Measurements from ENCODE around the gene RNF126.
"Not testable (repeated sequence)": the region's sequence is repeated elsewhere in the genome, so short reads cannot be mapped to it uniquely, and the experiment has no call there.

The RNF126 gene

DNA sequence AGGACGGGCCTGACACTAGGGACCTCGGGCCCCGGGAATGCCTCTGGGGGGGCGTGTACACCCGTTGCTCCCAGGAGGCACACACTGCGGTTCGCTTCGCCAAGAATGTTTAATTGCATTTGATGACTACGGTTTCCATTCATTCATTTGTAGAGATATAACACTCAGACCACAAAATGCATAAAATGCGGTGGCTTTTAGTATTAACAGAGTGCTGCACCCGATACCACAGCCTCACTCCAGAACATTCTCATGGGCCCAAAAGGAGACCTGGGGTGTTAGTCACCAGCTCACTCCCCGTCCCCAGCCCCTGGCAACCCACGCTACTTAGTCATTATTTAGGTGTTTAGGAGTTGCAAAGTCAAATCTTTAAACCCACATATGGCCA is 51.5 kb downstream of the RNF126 start:
- DNase-seq (ENCODE audit: low read depth) = peak; percentile 67

DNA sequence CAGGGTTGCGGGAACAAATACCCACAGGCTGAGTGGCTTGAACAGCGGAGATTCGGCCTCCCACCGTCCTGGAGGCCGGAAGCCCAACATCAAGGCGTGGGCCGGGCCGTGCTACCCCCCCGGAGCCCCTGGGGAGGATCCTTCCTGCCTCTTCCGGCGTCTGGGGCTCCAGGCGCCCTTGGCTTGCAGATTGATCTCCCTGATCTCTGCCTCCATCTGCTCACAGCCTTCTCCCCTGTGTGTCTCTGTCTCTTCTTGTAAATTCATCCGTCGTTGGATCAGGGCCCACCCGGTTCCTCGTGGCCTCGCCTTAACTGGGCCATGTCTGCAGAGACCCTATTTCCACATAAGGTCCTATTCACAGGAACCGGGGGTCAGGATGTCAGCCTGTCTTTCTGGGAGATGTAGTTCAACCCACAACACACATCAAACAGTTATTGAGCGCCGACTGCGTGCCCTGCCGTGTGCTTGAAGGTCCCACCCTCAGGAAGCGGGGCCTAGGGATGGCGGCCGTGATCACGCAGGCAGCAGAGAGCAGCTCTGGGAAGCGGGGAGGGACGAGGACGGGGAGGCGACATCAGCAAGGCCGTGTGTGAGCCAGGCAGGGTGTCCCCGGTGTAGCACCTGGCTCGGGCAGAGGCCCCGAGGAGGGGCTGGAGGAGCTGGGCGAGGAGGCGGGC is 52.1 kb downstream of the RNF126 start:
- DNase-seq (ENCODE audit: low read depth) = peak; percentile 33

DNA sequence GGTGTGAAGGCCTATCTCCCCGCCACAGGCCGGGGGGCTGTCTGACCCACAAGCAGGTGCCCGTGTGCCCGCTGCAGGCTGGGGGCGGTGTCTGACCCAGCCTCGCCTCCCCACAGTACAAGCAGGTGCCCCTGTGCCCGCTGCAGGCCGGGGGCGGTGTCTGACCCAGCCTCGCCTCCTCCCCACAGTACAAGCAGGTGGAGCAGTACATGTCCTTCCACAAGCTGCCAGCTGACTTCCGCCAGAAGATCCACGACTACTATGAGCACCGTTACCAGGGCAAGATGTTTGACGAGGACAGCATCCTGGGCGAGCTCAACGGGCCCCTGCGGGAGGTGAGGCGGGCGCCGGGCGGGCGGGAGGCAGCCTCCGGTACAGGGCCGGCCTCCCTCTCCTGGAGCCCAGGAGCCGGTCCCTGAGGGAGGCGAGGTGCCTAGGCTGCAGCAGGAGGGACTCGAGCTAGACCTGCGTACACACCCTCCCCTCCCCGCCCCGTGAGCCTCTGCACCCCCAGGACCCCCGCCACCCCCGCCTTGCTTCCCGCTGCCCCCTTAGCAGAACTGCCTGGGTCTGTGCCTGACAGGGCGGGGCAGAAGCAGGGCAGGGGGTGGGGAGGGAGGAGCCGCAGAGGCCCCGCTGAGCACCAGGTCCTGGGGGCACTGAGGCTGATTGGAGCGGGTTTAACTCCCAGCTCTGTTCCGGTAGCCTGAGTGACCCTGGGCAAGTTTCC is 52.8 kb downstream of the RNF126 start:
- DNase-seq (ENCODE audit: low read depth) = no peak

DNA sequence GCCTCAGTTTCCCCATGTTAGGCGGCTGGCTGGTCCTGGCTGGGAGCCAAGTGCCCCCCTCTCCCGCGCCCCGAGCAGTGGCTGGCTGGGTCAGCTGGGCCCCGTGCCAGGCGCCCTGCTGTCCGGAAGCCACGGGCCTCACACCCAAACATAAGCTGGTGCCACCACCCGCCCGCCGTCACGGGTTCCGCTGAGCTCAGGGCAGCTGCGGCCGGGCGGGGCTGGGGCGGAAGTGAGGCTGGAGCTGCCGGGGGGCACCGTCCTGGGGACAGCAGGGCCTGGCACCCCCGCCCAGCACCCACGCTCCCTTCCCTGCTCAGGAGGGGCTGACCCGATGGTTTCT is 54.0 kb downstream of the RNF126 start:
- no peak for DNase-seq (ENCODE audit: low read depth)

DNA sequence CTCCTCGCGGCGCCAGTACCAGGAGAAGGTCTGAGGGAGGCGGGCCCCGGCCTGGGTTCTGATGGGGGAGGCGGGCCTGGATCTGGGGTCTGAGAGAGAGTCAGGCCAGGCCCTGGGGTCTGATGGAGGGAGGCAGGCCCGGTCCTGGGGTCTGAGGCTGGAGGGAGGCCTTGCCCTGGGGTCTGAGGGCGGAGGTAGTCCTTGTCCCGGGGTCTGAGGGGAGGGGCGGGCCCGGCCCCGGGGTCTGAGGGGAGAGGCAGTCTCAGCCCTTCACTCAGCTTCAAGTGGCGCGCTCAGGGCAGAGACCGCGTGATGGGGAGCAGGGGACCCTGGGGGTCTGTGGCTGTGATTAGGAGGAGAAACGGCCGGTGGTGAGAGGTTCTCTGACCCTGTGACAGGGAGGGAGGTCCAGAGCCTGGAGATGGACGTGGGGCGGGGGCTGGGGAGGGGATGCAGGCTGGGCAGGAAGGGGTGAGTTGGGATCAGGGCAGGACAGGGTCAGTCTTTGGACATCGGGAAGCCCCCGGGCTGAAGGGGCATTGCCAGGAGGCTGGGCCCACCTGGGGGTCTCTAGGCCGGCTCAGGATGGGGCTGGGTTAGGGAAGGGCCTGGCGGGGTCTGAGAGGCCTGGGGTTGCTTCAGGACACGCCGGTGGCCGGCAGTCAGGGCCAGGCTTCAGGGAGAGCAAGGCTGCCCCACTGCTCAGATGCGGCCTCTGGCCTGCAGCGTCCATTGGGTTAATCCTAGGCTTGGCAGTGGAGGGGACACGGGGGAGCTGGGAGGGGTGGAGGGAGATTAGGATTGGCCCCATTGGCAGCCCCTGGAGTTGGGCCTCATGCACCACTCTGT is 54.6 kb downstream of the RNF126 start:
- DNase-seq (ENCODE audit: low read depth) = no peak

DNA sequence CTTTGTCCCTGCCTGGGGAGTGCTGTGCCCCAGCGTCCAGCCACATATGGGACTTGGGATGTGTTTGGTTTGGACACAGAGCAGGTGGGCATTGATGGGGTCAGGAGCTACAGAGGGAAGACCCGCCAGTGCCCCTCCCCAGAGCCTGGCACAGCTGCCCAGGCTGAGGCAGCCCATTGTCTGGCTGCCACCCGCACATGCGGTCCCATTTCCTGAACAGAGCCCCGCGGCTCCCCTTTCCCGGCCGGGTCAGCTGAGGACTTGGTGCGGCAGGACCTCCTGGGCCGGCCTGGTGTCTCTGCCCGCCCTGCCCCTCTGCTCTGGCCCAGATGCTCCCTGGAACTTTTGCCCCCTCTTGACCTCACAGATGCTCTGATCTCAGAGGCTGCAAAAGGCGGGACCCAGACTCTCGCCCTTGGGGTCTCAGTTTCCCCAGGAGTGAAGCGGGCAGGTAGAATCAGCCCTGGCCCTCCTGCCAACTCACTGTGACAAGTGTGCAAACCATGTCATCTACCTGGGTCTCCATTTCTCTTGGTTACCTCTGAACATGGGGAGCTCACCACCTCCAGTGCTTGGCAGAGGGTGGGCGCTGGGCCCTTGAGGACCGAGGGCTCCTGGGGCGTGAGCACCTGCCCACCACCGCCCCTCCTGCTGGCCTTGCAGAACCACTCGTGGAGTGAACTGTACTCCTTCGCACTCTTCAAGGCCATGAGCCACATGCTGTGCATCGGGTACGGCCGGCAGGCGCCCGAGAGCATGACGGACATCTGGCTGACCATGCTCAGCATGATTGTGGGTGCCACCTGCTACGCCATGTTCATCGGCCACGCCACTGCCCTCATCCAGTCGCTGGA is 55.5 kb downstream of the RNF126 start:
- DNase-seq (ENCODE audit: low read depth) = no peak

DNA sequence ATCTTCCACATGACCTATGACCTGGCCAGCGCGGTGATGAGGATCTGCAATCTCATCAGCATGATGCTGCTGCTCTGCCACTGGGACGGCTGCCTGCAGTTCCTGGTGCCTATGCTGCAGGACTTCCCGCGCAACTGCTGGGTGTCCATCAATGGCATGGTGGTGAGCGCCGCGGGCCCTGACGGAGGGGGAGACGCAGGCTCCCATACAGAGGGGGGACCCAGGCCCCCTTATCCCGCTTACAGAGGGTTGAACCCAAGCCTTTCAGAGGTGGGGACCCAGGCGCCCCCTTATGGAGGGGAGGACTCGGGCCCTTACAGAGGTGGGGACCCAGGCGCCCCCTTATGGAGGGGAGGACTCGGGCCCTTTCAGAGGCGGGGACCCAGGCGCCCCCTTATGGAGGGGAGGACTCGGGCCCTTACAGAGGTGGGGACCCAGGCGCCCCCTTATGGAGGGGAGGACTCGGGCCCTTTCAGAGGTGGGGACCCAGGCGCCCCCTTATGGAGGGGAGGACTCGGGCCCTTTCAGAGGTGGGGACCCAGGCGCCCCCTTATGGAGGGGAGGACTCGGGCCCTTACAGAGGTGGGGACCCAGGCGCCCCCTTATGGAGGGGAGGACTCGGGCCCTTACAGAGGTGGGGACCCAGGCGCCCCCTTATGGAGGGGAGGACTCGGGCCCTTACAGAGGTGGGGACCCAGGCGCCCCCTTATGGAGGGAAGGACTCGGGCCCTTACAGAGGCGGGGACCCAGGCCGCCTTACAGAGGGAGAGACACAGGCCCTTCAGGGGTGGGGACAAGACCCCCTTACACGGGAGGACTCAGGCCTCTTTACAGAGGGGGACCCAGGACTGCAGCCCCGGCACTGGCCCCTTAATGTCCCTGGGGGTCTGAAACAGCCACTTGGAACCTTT is 57.7 kb downstream of the RNF126 start:
- DNase-seq (ENCODE audit: low read depth) = not testable (repeated sequence)

DNA sequence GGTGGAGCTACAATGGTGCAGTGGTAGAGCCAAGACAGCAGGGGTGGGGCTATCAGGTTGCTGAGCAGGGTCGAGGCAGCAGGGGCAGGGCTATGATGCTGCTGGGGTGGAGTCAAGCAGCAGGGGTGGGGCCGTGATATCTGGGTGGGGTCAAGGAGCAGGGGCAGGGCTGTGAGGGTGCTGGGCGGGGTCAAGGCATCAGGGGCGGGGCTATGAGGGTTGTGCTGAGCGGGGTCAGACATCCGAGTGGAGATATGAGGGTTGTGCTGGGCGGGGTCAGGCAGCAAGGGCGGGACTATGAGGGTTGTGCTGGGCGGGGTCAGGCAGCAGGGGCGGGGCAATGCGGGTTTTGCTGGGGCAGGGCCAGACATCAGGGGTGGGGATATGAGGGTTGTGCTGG is 58.7 kb downstream of the RNF126 start:
- no peak for DNase-seq (ENCODE audit: low read depth)

DNA sequence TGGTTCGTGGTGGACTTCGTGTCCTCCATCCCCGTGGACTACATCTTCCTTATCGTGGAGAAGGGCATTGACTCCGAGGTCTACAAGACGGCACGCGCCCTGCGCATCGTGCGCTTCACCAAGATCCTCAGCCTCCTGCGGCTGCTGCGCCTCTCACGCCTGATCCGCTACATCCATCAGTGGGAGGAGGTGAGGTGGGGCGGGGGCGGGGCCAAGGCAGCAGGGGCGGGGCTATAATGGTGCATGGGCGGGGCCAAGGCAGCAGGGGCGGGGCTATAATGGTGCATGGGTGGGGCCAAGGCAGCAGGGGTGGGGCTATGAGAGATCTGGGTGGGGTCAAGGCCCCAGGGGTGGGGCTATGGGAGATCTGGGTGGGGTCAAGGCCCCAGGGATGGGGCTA is 59.2 kb downstream of the RNF126 start:
- not testable (repeated sequence) for DNase-seq (ENCODE audit: low read depth)

DNA sequence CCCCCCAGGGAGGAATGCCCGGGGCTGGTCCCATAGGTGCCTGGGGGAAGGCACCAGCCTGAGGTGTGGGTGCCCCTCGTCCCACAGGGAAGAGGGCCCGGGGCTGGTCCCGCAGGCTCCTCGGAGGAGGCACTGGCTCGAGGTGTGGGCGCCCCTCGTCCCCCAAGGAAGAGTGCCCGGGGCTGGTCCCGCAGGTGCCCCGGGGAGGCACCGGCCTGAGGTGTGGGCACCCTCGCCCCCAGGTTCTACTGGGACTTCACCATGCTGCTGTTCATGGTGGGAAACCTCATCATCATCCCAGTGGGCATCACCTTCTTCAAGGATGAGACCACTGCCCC is 59.7 kb downstream of the RNF126 start:
- not testable (repeated sequence) for DNase-seq (ENCODE audit: low read depth)

DNA sequence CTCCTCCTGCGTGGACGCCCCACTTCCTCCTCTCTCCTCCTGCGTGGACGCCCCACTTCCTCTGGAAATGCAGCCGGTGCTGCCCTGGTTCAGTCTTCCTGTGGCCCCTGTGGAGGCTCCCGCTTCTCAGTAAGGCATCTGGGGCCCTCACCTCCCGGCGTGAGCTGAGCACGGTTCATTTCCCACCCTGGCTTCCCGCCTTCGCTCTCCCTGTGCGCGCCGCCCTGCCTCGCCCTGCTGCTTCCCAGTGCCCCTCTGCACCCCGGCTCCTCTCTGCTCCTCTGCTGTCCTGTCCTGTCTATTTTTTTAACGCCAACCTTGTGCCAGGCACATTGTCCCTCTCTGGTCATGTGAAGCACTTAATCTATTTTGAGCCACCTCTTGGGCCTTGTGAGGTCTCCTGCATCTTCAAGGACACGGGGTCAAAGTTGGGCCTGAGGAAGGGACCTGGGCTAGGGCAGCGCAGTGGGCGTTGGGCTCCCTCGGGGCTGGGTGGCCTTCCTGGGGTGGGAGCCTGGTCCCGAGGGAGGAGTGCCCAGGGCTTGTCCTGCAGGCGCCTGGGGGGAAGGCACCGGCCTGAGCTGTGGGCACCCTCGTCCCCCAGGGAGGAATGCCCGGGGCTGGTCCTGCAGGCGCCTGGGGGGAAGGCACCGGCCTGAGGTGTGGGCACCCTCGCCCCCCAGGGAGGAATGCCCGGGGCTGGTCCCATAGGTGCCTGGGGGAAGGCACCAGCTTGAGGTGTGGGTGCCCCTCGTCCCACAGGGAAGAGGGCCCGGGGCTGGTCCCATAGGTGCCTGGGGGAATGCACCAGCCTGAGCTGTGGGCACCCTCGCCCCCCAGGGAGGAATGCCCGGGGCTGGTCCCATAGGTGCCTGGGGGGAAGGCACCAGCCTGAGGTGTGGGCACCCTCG is 60.4 kb downstream of the RNF126 start:
- no peak for DNase-seq (ENCODE audit: low read depth)

DNA sequence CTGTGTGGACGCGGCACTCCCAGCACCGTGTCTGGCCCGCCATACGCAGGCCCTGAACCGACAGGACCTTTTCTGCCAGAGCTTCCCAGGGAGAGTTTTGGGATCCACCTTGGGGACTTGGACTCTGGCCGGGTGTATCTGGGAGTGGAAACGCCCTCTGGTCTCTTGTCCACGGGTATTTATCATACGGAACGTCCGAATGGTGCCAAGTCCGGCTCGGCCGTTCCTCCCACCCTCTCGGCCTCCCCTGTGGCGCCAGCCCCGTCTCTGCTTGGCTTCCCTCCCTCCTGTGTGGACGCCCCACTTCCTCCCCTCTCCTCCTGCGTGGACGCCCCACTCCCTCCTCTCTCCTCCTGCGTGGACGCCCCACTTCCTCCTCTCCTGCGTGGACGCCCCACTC is 61.2 kb downstream of the RNF126 start:
- no peak for DNase-seq (ENCODE audit: low read depth)

DNA sequence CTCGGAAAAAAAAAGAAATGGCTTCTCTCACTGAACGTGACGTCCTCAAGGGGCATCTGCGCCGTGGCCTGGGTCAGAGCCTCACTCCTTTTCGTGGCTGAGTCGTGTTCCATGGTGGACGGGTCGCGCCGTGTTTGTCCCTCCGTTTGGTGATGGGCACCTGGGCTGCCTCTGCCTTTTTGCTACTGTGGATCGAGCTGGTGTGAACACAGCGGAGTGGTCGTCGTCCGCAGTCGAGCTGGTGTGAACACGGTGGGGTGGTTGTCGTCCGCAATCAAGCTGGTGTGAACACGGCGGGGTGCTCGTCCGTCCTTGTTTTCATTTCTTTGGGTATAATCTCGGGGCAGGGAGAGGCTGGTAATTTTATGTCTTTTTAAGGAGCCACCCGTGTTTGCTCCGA is 61.7 kb downstream of the RNF126 start:
- no peak for DNase-seq (ENCODE audit: low read depth)
